Activated naive CD4-positive, alpha-beta T cell treated with anti-CD3 and anti-CD28 coated beads, Interleukin-2, amount 50 U/mL, for 24 hours (primary cell): ENCODE data around the gene MOV10L1.

ENCODE experiments used
- H3K27ac Mint-ChIP-seq: one replicate; pipeline ENCODE4 v1.8.0; 2021; ENCODE audit warnings: mild to moderate bottlenecking, mixed read lengths
- H3K27me3 Mint-ChIP-seq: one replicate; pipeline ENCODE4 v1.8.0; 2021; ENCODE audit warnings: mixed read lengths
- H3K36me3 Mint-ChIP-seq: one replicate; pipeline ENCODE4 v1.8.0; 2021; ENCODE audit warnings: mixed read lengths
- H3K4me1 Mint-ChIP-seq: one replicate; pipeline ENCODE4 v1.8.0; 2021; ENCODE audit warnings: mixed read lengths
- H3K4me3 Mint-ChIP-seq: one replicate; pipeline ENCODE4 v1.8.0; 2021; ENCODE audit warnings: mild to moderate bottlenecking, mixed read lengths
- H3K9me3 Mint-ChIP-seq: one replicate; pipeline ENCODE4 v1.8.0; 2021; ENCODE audit warnings: mixed read lengths

The MOV10L1 gene

GRCh38 chr22:50056214-50056972 is 33.4 kb upstream of the MOV10L1 start:
- Mint-ChIP-seq H3K9me3 (no peaks in the 10 kb centered on the region), H3K4me1 (peaks cover 4% of the 10 kb centered on the region), H3K4me3 (no peak overlapping the region), H3K27me3 (peaks cover 11% of the 10 kb centered on the region), H3K36me3 (no peaks in the 10 kb centered on the region), H3K27ac (no peak overlapping the region)

GRCh38 chr22:50057278-50058060 is 32.3 kb upstream of the MOV10L1 start:
- Mint-ChIP-seq H3K4me3 (no peak overlapping the region), H3K27ac (no peak overlapping the region), H3K9me3 (no peaks in the 10 kb centered on the region), H3K4me1 (peaks cover 4% of the 10 kb centered on the region), H3K36me3 (no peaks in the 10 kb centered on the region), H3K27me3 (peaks cover 11% of the 10 kb centered on the region)

- Mint-ChIP-seq H3K27ac (no peak within 1 kb of the TSS), H3K4me3 (no peak within 1 kb of the TSS), H3K4me1 (peaks cover 4% of the 10 kb centered on the region), H3K27me3 (peaks cover 9% of the 10 kb centered on the region), H3K9me3 (no peaks in the 10 kb centered on the region), H3K36me3 (no peaks in the 10 kb centered on the region)
Measured at GRCh38 chr22:50058061-50058905, 31.5 kb upstream of the MOV10L1 start, which contains the start of gene TTLL8. Gene TTLL8, minus strand, starts transcription at chr22:50058298.

- H3K27me3 Mint-ChIP-seq, result peaks cover 9% of the 10 kb centered on the region
Measured at GRCh38 chr22:50058906-50059880, 30.6 kb upstream of the MOV10L1 start.

GRCh38 chr22:50059881-50060262 is 29.9 kb upstream of the MOV10L1 start:
- peaks cover 4% of the 10 kb centered on the region for H3K4me1 Mint-ChIP-seq
- H3K27ac Mint-ChIP-seq, result no peak overlapping the region
- no peak overlapping the region for H3K4me3 Mint-ChIP-seq
- no peaks in the 10 kb centered on the region for H3K9me3 Mint-ChIP-seq
- H3K36me3 Mint-ChIP-seq, result no peaks in the 10 kb centered on the region
- H3K27me3 Mint-ChIP-seq, result peaks cover 9% of the 10 kb centered on the region

More at GRCh38 chr22:50058906-50059880, 30.6 kb upstream of the MOV10L1 start:
- Mint-ChIP-seq H3K27ac (no peak overlapping the region), H3K9me3 (no peaks in the 10 kb centered on the region), H3K36me3 (no peaks in the 10 kb centered on the region), H3K4me1 (peaks cover 4% of the 10 kb centered on the region), H3K4me3 (peak overlapping the region; percentile 33)

GRCh38 chr22:50060441-50061140 is 29.2 kb upstream of the MOV10L1 start:
- peaks cover 6% of the 10 kb centered on the region for H3K27me3 Mint-ChIP-seq
- no peaks in the 10 kb centered on the region for H3K9me3 Mint-ChIP-seq
- no peak overlapping the region for H3K4me3 Mint-ChIP-seq
- no peaks in the 10 kb centered on the region for H3K36me3 Mint-ChIP-seq
- H3K4me1 Mint-ChIP-seq, result peaks cover 4% of the 10 kb centered on the region
- no peak overlapping the region for H3K27ac Mint-ChIP-seq

GRCh38 chr22:50061141-50061823 is 28.5 kb upstream of the MOV10L1 start:
- Mint-ChIP-seq H3K9me3 (no peaks in the 10 kb centered on the region), H3K27me3 (peaks cover 6% of the 10 kb centered on the region), H3K4me1 (peaks cover 4% of the 10 kb centered on the region), H3K27ac (no peak overlapping the region), H3K36me3 (no peaks in the 10 kb centered on the region), H3K4me3 (no peak overlapping the region)

GRCh38 chr22:50061824-50062355 is 27.9 kb upstream of the MOV10L1 start:
- Mint-ChIP-seq H3K27me3 (peaks cover 6% of the 10 kb centered on the region), H3K4me3 (no peak overlapping the region), H3K36me3 (no peaks in the 10 kb centered on the region), H3K4me1 (peaks cover 4% of the 10 kb centered on the region), H3K9me3 (no peaks in the 10 kb centered on the region), H3K27ac (no peak overlapping the region)

- Mint-ChIP-seq H3K27me3 (peaks cover 6% of the 10 kb centered on the region), H3K36me3 (no peaks in the 10 kb centered on the region), H3K4me1 (peaks cover 4% of the 10 kb centered on the region), H3K27ac (no peak overlapping the region), H3K9me3 (no peaks in the 10 kb centered on the region), H3K4me3 (no peak overlapping the region)
Measured at GRCh38 chr22:50062509-50063135, 27.2 kb upstream of the MOV10L1 start.

- no peaks in the 10 kb centered on the region for H3K36me3 Mint-ChIP-seq
- peaks cover 4% of the 10 kb centered on the region for H3K4me1 Mint-ChIP-seq
- no peak overlapping the region for H3K27ac Mint-ChIP-seq
- peaks cover 6% of the 10 kb centered on the region for H3K27me3 Mint-ChIP-seq
- H3K9me3 Mint-ChIP-seq, result no peaks in the 10 kb centered on the region
- no peak overlapping the region for H3K4me3 Mint-ChIP-seq
Measured at GRCh38 chr22:50063589-50064393, 26.0 kb upstream of the MOV10L1 start.

- peaks cover 3% of the 10 kb centered on the region for H3K27me3 Mint-ChIP-seq
- H3K36me3 Mint-ChIP-seq, result no peaks in the 10 kb centered on the region
- H3K4me1 Mint-ChIP-seq, result no peaks in the 10 kb centered on the region
- no peaks in the 10 kb centered on the region for H3K9me3 Mint-ChIP-seq
- H3K27ac Mint-ChIP-seq, result no peak overlapping the region
- H3K4me3 Mint-ChIP-seq, result no peak overlapping the region
Measured at GRCh38 chr22:50064453-50064852, 25.4 kb upstream of the MOV10L1 start.

GRCh38 chr22:50067244-50067643 is 22.6 kb upstream of the MOV10L1 start:
- Mint-ChIP-seq H3K4me1 (no peaks in the 10 kb centered on the region), H3K9me3 (no peaks in the 10 kb centered on the region), H3K27ac (no peak overlapping the region), H3K4me3 (no peak overlapping the region), H3K36me3 (no peaks in the 10 kb centered on the region), H3K27me3 (no peaks in the 10 kb centered on the region)
